GM12875 (cell line): Measurements from ENCODE around the gene OXCT1.
A peak's percentile ranks its signal among the peaks of the same experiment; 100 is the strongest.

Experiments
- H3K4me3 ChIP-seq: one replicate; pipeline ENCODE4 v1.5.1; 2011; ENCODE audit warnings: low read depth, low read length, control low read depth
- TF ChIP-seq, protein P1 (sequence below): IDR thresholded peaks from 2 replicates; pipeline ENCODE4 v1.5.1; 2011; ENCODE audit warnings: low read depth, mild to moderate bottlenecking, control low read depth, inconsistent platforms, low read length, moderate library complexity, borderline replicate concordance; ENCODE audit not compliant: insufficient read depth

The OXCT1 gene

DNA sequence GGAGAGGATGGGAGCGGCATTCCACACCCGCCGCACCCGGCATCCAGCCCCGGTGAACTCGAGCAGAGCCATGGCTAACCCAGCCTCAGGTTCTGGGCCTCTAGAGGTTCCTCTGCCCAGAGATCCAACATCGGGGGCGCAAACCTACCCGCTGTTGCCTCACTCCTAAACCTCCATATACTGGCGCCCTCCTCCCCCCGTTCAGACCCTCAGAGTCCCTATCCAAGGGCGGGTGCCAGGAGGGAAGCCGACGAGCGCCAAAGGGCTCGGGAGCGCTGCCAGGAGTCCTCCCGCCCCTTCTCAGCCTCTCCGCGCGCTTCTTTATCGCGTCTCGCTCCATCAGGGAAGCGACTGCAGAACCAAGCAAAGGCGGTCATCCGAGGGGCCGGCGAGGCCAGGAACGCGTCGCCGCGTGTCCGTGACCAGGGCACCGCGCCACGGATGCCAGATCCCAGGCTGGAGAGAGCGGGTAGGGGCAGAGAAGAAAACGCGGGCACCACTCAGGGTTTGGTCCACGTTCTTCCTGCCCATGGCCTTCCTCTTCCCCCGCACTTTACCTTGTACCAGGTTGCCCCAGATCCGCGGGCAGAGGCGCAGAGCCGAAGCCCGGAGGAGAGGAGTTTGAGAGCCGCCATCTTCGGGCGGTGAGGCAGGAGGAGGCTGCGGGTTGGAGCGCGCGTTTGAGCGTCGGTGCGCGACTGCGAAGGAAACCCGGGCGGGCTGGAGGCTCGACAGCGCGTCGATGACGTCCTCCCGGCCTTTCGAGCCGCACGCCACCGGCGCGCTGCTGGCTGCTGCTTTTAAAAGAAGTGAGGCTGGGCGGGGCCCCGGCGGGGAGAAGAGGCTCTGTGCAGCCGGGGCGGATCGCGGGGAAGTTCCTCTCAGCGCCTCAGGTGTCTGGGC, at the start of gene OXCT1:
OXCT1 (minus strand) TSS at position 702 of the 903 bp plus-strand sequence; CDS start at position 635, 67 bp downstream.
- TF ChIP-seq, protein P1, sequence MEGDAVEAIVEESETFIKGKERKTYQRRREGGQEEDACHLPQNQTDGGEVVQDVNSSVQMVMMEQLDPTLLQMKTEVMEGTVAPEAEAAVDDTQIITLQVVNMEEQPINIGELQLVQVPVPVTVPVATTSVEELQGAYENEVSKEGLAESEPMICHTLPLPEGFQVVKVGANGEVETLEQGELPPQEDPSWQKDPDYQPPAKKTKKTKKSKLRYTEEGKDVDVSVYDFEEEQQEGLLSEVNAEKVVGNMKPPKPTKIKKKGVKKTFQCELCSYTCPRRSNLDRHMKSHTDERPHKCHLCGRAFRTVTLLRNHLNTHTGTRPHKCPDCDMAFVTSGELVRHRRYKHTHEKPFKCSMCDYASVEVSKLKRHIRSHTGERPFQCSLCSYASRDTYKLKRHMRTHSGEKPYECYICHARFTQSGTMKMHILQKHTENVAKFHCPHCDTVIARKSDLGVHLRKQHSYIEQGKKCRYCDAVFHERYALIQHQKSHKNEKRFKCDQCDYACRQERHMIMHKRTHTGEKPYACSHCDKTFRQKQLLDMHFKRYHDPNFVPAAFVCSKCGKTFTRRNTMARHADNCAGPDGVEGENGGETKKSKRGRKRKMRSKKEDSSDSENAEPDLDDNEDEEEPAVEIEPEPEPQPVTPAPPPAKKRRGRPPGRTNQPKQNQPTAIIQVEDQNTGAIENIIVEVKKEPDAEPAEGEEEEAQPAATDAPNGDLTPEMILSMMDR: no peak
- peak within 1 kb of the TSS; percentile 99 for H3K4me3 ChIP-seq

GRCh38 chr5:41918105-41918504, 47.9 kb upstream of the OXCT1 start:
- no peak overlapping the region for H3K4me3 ChIP-seq
- TF ChIP-seq, protein P1: no peak

- no peak overlapping the region for H3K4me3 ChIP-seq
- TF ChIP-seq, protein P1: no peak
Observed at GRCh38 chr5:41908374-41909079, 38.3 kb upstream of the OXCT1 start.

DNA sequence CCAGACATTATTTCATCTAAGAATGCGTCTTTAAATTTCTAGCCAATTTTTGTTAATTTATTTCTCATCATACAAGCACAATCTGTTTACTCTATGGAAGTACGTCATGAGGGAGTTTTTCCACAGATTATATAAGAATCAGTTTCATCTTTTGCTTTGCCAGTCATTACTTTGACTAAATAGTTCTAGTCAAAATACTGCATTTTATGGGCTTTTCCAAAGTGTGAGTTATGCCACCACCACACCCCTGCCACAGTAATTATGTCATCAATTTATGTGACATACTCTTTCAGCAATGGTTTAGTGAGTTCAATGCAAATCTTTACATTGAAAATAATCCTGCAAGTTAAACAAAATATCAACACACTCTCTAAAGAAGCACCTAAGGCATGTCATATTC, 35.9 kb upstream of the OXCT1 start:
- no peak overlapping the region for H3K4me3 ChIP-seq
- TF ChIP-seq, protein P1: no peak

GRCh38 chr5:41903892-41904799, 33.9 kb upstream of the OXCT1 start, which contains the start of gene RIMOC1:
Gene RIMOC1 (plus strand): TSS chr5:41904344. CDS start chr5:41904368, 24 bp downstream.
- TF ChIP-seq, protein P1: no peak
- peak within 1 kb of the TSS; percentile 94 for H3K4me3 ChIP-seq

DNA sequence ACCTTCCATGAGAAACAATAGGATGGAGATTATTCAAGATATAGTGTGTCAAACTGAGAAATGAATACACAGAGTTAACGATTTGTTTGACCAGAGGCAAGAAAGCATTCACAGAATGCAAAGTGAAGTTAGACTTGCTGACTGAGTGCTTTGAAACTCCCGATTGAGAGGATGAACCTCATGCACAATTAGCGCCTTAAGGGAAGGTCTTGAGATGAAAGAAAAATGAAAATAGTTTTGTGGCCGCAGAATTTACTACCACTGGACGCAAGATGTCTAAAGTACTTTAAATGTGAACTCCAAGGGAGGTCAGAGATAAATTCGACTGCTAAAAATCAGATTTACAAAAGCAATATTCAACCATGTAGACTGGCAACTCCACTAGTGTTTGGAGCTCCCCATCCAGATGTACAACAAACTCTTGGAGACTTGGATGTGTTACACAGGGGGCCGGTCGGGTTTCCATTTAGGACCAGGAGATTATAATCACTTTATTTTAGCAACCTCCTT, 33.2 kb upstream of the OXCT1 start:
- peak overlapping the region; percentile 94 for H3K4me3 ChIP-seq
- TF ChIP-seq, protein P1: no peak
